Nephron progenitor cell (in vitro differentiated cells): ENCODE data around the gene PCNT.

Experiments used
- DNase-seq: peaks from one replicate; pipeline ENCODE4 v3.0.0; 2021
- H3K27ac Mint-ChIP-seq: 2 replicates; pipeline ENCODE4 v1.8.0; 2021; ENCODE audit warnings: mild to moderate bottlenecking, moderate library complexity, mixed read lengths
- H3K27me3 Mint-ChIP-seq: 2 replicates; pipeline ENCODE4 v1.8.0; 2021; ENCODE audit warnings: mild to moderate bottlenecking, low read depth, mixed read lengths; ENCODE audit not compliant: poor library complexity
- H3K36me3 Mint-ChIP-seq: 2 replicates; pipeline ENCODE4 v1.8.0; 2021; ENCODE audit warnings: low read depth, mixed read lengths
- H3K4me1 Mint-ChIP-seq: 2 replicates; pipeline ENCODE4 v1.8.0; 2021; ENCODE audit warnings: mixed read lengths
- H3K4me3 Mint-ChIP-seq: 2 replicates; pipeline ENCODE4 v1.8.0; 2021; ENCODE audit warnings: mild to moderate bottlenecking, moderate library complexity, mixed read lengths
- H3K9me3 Mint-ChIP-seq: 2 replicates; pipeline ENCODE4 v1.8.0; 2021; ENCODE audit warnings: mild to moderate bottlenecking, moderate library complexity, mixed read lengths
- TF ChIP-seq, protein P1 (sequence below): fragments of 200-600 bp; sonication (generic); IDR thresholded peaks from 2 replicates; pipeline ENCODE4 v1.5.0; 2021; ENCODE audit warnings: antibody characterized with exemption

PCNT gene

DNA sequence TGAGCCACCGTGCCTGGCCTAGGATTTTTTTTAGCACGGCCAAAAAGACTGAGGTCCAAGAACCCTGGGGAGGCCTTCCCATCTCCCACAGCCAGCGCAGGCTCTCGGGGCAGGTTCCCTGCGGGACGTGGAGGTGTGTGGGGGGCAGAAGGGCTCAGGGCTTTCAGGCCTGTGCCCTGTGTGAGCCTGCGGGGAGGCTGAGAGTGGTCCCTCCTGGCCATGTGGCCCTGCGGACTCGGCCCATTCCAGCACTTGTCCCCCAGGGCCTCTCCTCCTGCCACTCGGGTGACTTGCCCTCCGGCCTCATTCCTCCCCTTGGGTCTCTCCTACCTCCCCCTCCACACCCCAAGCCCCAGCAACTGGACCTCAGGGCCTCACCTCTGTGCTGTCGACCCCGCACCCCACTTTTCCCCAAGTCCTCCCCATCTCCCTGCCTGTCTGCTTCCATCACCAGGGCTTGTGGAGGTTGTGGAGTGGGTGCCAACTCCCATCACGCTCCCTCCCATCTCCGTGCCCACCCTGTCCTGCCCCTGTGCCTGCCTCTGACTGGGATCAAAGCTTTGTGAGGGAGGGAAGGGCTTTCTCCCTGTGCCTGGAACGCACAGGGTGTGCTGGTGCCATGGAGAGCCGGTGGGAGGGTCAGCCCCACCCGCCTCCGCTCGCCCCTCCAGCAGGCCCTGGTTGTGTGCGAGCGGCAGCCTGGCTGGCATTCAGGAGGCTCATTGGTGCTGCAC lies 102.5 kb downstream of the PCNT start:
- H3K36me3 Mint-ChIP-seq: peaks cover 28% of the 10 kb centered on the region
- H3K27ac Mint-ChIP-seq: no peak overlapping the region
- H3K4me3 Mint-ChIP-seq: no peak overlapping the region
- DNase-seq: no peak
- no peaks in the 10 kb centered on the region for H3K9me3 Mint-ChIP-seq
- H3K4me1 Mint-ChIP-seq: peaks cover 11% of the 10 kb centered on the region
- H3K27me3 Mint-ChIP-seq: no peaks in the 10 kb centered on the region
- TF ChIP-seq, protein P1, sequence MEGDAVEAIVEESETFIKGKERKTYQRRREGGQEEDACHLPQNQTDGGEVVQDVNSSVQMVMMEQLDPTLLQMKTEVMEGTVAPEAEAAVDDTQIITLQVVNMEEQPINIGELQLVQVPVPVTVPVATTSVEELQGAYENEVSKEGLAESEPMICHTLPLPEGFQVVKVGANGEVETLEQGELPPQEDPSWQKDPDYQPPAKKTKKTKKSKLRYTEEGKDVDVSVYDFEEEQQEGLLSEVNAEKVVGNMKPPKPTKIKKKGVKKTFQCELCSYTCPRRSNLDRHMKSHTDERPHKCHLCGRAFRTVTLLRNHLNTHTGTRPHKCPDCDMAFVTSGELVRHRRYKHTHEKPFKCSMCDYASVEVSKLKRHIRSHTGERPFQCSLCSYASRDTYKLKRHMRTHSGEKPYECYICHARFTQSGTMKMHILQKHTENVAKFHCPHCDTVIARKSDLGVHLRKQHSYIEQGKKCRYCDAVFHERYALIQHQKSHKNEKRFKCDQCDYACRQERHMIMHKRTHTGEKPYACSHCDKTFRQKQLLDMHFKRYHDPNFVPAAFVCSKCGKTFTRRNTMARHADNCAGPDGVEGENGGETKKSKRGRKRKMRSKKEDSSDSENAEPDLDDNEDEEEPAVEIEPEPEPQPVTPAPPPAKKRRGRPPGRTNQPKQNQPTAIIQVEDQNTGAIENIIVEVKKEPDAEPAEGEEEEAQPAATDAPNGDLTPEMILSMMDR: no peak

DNA sequence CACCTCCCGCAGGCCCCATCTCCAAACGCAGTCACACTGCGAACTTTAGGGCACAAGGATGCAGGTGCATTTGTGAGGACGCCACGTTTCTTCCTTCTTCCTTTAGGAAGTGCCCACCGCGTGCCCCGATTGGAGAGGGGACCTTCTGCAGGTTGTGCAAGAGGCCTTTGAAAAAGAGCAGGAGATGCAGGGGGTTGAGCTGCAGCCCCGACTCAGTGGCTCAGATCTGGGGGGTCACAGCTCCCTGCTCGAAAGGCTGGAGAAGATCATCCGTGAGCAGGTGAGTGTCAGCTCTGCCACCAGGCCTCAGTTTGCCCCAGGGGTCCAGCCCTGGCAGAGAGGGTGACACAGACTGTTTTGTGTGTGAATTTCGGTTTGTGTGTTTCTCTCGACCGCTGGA lies 103.6 kb downstream of the PCNT start:
- H3K27me3 Mint-ChIP-seq: no peaks in the 10 kb centered on the region
- H3K4me3 Mint-ChIP-seq: no peak overlapping the region
- no peak overlapping the region for H3K27ac Mint-ChIP-seq
- peaks cover 21% of the 10 kb centered on the region for H3K4me1 Mint-ChIP-seq
- DNase-seq: no peak
- TF ChIP-seq, protein P1: no peak
- H3K36me3 Mint-ChIP-seq: peaks cover 31% of the 10 kb centered on the region
- no peaks in the 10 kb centered on the region for H3K9me3 Mint-ChIP-seq

DNA sequence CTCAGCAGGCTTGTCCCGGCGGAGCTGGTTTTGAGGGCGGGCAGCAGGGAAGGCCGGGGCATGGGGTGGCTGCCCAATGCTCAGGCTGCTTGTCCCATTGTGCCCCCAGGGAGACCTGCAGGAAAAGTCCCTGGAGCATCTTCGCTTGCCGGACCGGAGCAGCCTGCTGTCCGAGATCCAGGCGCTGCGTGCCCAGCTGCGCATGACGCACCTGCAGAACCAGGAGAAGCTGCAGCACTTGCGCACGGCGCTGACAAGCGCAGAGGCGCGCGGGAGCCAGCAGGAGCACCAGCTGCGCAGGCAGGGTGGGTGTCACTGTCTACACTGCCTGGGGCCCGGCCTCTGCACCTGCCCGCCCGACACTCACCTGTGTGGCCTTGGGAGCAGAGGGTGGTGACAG lies 104.3 kb downstream of the PCNT start:
- DNase-seq: no peak
- no peaks in the 10 kb centered on the region for H3K9me3 Mint-ChIP-seq
- peaks cover 37% of the 10 kb centered on the region for H3K36me3 Mint-ChIP-seq
- no peaks in the 10 kb centered on the region for H3K27me3 Mint-ChIP-seq
- TF ChIP-seq, protein P1: no peak
- no peak overlapping the region for H3K4me3 Mint-ChIP-seq
- H3K4me1 Mint-ChIP-seq: peaks cover 21% of the 10 kb centered on the region
- H3K27ac Mint-ChIP-seq: no peak overlapping the region

DNA sequence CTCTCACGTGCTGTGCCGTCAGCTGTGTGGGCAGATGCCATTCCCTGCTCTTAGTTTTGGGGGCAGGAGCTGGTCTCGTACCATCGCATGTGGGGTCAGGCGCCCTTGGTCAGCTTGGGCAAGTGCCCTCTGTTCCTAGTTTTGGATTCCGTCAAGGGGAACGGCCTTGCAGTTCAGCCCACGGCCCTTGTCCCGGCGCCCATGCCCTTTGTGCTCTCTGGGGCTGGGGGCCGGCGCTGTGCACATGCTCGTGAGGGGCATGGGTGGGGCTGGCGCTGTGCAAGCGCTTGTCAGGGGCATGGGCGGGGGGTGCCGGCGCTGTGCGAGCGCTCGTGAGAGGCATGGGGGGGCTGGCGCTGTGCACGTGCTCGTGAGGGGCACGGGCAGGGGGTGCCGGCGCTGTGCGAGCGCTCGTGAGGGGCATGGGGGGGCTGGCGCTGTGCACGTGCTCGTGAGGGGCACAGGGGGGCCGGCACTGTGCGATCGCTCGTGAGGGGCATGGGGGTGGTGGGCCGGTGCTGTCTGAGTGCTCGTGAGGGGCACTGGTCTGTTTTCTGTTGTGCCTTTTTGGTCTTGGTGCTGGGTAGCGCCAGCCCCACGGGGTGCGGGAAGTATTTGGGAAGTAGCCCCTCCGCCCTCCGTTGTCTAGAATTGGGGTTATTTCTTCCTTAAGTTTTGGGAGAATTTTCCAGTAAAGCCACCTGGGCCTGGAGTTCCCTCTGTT lies 105.2 kb downstream of the PCNT start:
- H3K9me3 Mint-ChIP-seq: no peaks in the 10 kb centered on the region
- H3K27ac Mint-ChIP-seq: no peak overlapping the region
- TF ChIP-seq, protein P1: no peak
- DNase-seq: no peak
- no peaks in the 10 kb centered on the region for H3K27me3 Mint-ChIP-seq
- H3K4me3 Mint-ChIP-seq: no peak overlapping the region
- H3K4me1 Mint-ChIP-seq: peaks cover 16% of the 10 kb centered on the region
- peaks cover 42% of the 10 kb centered on the region for H3K36me3 Mint-ChIP-seq

DNA sequence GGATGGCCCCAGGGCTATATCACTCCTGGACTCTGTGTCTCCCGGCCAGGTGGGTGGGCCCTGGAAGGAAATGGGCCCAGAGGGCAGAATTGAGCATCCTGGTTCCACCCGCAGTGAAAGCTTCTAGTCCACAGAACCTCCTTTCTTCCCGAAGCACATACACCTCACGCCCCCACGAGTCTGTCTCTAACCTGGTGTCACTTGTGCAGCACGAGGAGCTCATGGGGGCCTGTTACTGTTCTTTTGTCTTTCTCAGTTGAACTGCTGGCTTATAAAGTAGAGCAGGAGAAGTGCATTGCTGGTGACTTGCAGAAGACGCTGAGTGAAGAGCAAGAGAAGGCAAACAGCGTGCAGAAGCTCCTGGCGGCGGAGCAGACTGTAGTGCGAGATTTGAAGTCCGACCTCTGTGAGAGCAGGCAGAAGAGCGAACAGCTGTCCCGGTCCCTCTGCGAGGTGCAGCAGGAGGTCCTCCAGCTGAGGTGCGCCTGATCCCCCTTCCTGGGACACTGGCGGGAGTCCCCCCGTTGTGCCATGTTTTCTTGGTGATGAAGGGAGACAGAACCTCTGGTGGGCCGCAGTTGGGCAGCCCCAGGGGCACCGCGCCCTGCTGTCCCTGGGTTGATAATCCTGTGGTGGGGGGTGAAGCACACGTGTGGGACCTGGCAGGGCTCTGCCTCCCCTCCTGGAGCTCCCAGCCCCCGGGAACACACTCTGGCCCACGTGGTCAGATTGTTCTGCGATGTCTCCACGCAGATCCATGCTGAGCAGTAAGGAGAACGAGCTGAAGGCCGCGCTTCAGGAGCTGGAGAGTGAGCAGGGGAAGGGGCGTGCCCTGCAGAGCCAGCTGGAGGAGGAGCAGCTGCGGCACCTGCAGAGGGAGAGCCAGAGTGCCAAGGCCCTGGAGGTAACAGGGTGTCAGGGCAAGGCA lies 106.1 kb downstream of the PCNT start:
- Mint-ChIP-seq H3K36me3 (peaks cover 51% of the 10 kb centered on the region), H3K4me3 (no peak overlapping the region), H3K27me3 (no peaks in the 10 kb centered on the region), H3K4me1 (peaks cover 12% of the 10 kb centered on the region), H3K9me3 (no peaks in the 10 kb centered on the region), H3K27ac (no peak overlapping the region)
- TF ChIP-seq, protein P1: no peak
- no peak for DNase-seq
